ENCODE data around the gene PLPP4. TPM values are rescaled to one million over a fixed set of nuclear protein-coding genes. Genes with fewer than 3 reads are reported as not detected.
"Not testable (repeated sequence)": the region's sequence is repeated elsewhere in the genome, so short reads cannot be mapped to it uniquely, and the experiment has no call there.

The PLPP4 gene
- polyA plus RNA-seq, 3 donors from 2014 or later = not detected

- Mint-ChIP-seq H3K4me3 (no peak overlapping the region), H3K4me1 (no peaks in the 10 kb centered on the region), H3K9me3 (peaks cover 0 to 10% (median 5%) of the 10 kb centered on the region in 6 donors), H3K27me3 (ENCODE audit: low read depth in 3 of 3) (peaks cover 0 to 14% (median 3%) of the 10 kb centered on the region in 3 donors), H3K36me3 (peaks cover 0 to 3% (median 0%) of the 10 kb centered on the region in 3 donors), H3K27ac (no peak overlapping the region)
- DNase-seq = no peak
Measured at GRCh38 chr10:120483651-120484301, 26.7 kb downstream of the PLPP4 start.

GRCh38 chr10:120485946-120486345 is 28.9 kb downstream of the PLPP4 start:
- DNase-seq = no peak
- H3K27me3 Mint-ChIP-seq (ENCODE audit: low read depth in 3 of 3) = peaks cover 2 to 11% (median 4%) of the 10 kb centered on the region in 3 donors
- peaks cover 0 to 3% (median 0%) of the 10 kb centered on the region in 3 donors for H3K36me3 Mint-ChIP-seq
- H3K9me3 Mint-ChIP-seq = peaks cover 0 to 10% (median 5%) of the 10 kb centered on the region in 6 donors
- no peak overlapping the region for H3K27ac Mint-ChIP-seq
- H3K4me1 Mint-ChIP-seq = no peaks in the 10 kb centered on the region
- H3K4me3 Mint-ChIP-seq = no peak overlapping the region

GRCh38 chr10:120486671-120487205 is 29.7 kb downstream of the PLPP4 start:
- peaks cover 0 to 3% (median 0%) of the 10 kb centered on the region in 3 donors for H3K36me3 Mint-ChIP-seq
- DNase-seq = no peak
- H3K27ac Mint-ChIP-seq = no peak overlapping the region
- H3K27me3 Mint-ChIP-seq (ENCODE audit: low read depth in 3 of 3) = peaks cover 2 to 9% (median 6%) of the 10 kb centered on the region in 3 donors
- no peak overlapping the region for H3K4me3 Mint-ChIP-seq
- peaks cover 0 to 10% (median 5%) of the 10 kb centered on the region in 6 donors for H3K9me3 Mint-ChIP-seq
- no peaks in the 10 kb centered on the region for H3K4me1 Mint-ChIP-seq

- Mint-ChIP-seq H3K4me3 (no peak overlapping the region), H3K4me1 (peaks cover 0 to 2% of the 10 kb centered on the region in 2 donors), H3K36me3 (no peaks in the 10 kb centered on the region), H3K27ac (no peak overlapping the region), H3K9me3 (no peaks in the 10 kb centered on the region), H3K27me3 (ENCODE audit: low read depth in 3 of 3) (peaks cover 2 to 5% (median 4%) of the 10 kb centered on the region in 3 donors)
- DNase-seq = no peak
Measured at GRCh38 chr10:120490288-120490687, 33.3 kb downstream of the PLPP4 start.

- Mint-ChIP-seq H3K9me3 (no peaks in the 10 kb centered on the region), H3K4me3 (no peak overlapping the region), H3K4me1 (peaks cover 0 to 2% of the 10 kb centered on the region in 2 donors), H3K36me3 (no peaks in the 10 kb centered on the region), H3K27me3 (ENCODE audit: low read depth in 3 of 3) (peaks cover 5 to 10% (median 6%) of the 10 kb centered on the region in 3 donors), H3K27ac (no peak overlapping the region)
- DNase-seq = no peak
Measured at GRCh38 chr10:120492346-120492745, 35.3 kb downstream of the PLPP4 start.

GRCh38 chr10:120493411-120494312 is 36.6 kb downstream of the PLPP4 start:
- no peaks in the 10 kb centered on the region for H3K36me3 Mint-ChIP-seq
- peaks cover 0 to 2% of the 10 kb centered on the region in 2 donors for H3K4me1 Mint-ChIP-seq
- no peak overlapping the region for H3K27ac Mint-ChIP-seq
- H3K9me3 Mint-ChIP-seq = no peaks in the 10 kb centered on the region
- no peak overlapping the region for H3K4me3 Mint-ChIP-seq
- H3K27me3 Mint-ChIP-seq (ENCODE audit: low read depth in 3 of 3) = peaks cover 5 to 6% (median 6%) of the 10 kb centered on the region in 3 donors
- DNase-seq = no peak

- peaks cover 5 to 9% (median 6%) of the 10 kb centered on the region in 3 donors for H3K27me3 Mint-ChIP-seq (ENCODE audit: low read depth in 3 of 3)
- no peak overlapping the region for H3K27ac Mint-ChIP-seq
Measured at GRCh38 chr10:120494313-120494710, 37.3 kb downstream of the PLPP4 start.

GRCh38 chr10:120495226-120496009 is 38.4 kb downstream of the PLPP4 start:
- no peak for DNase-seq
- H3K27ac Mint-ChIP-seq = no peak overlapping the region
- H3K4me1 Mint-ChIP-seq = peaks cover 0 to 2% of the 10 kb centered on the region in 2 donors
- H3K4me3 Mint-ChIP-seq = no peak overlapping the region
- H3K9me3 Mint-ChIP-seq = no peaks in the 10 kb centered on the region
- H3K36me3 Mint-ChIP-seq = no peaks in the 10 kb centered on the region
- H3K27me3 Mint-ChIP-seq (ENCODE audit: low read depth in 3 of 3) = peaks cover 3 to 9% (median 6%) of the 10 kb centered on the region in 3 donors

More at GRCh38 chr10:120494313-120494710, 37.3 kb downstream of the PLPP4 start:
- no peaks in the 10 kb centered on the region for H3K36me3 Mint-ChIP-seq
- H3K4me3 Mint-ChIP-seq = no peak overlapping the region
- DNase-seq = no peak
- H3K4me1 Mint-ChIP-seq = peaks cover 0 to 2% of the 10 kb centered on the region in 2 donors
- H3K9me3 Mint-ChIP-seq = no peaks in the 10 kb centered on the region

GRCh38 chr10:120499883-120500282 is 42.9 kb downstream of the PLPP4 start:
- Mint-ChIP-seq H3K36me3 (no peaks in the 10 kb centered on the region), H3K27ac (no peak overlapping the region), H3K4me3 (no peak overlapping the region), H3K4me1 (no peaks in the 10 kb centered on the region), H3K9me3 (peaks cover 0 to 2% (median 0%) of the 10 kb centered on the region in 6 donors), H3K27me3 (ENCODE audit: low read depth in 3 of 3) (peaks cover 0 to 11% (median 4%) of the 10 kb centered on the region in 3 donors)
- no peak for DNase-seq

- Mint-ChIP-seq H3K9me3 (peaks cover 0 to 2% (median 0%) of the 10 kb centered on the region in 6 donors), H3K4me1 (peaks cover 0 to 2% of the 10 kb centered on the region in 2 donors), H3K4me3 (no peak overlapping the region), H3K36me3 (no peaks in the 10 kb centered on the region), H3K27me3 (ENCODE audit: low read depth in 3 of 3) (peaks cover 0 to 5% (median 3%) of the 10 kb centered on the region in 3 donors), H3K27ac (no peak overlapping the region)
- DNase-seq = no peak
Measured at GRCh38 chr10:120503689-120504088, 46.7 kb downstream of the PLPP4 start.

GRCh38 chr10:120504227-120504626 is 47.2 kb downstream of the PLPP4 start:
- not testable (repeated sequence) for H3K27me3 Mint-ChIP-seq (ENCODE audit: low read depth in 3 of 3); H3K4me1 Mint-ChIP-seq; H3K36me3 Mint-ChIP-seq; DNase-seq; H3K9me3 Mint-ChIP-seq; H3K27ac Mint-ChIP-seq; H3K4me3 Mint-ChIP-seq

- H3K27me3 Mint-ChIP-seq (ENCODE audit: low read depth in 3 of 3) = peaks cover 0 to 6% (median 2%) of the 10 kb centered on the region in 3 donors
- no peak overlapping the region for H3K27ac Mint-ChIP-seq
- no peak for DNase-seq
- no peak overlapping the region for H3K4me3 Mint-ChIP-seq
- H3K4me1 Mint-ChIP-seq = peaks cover 0 to 2% of the 10 kb centered on the region in 2 donors
- no peaks in the 10 kb centered on the region for H3K36me3 Mint-ChIP-seq
- peaks cover 0 to 2% (median 0%) of the 10 kb centered on the region in 6 donors for H3K9me3 Mint-ChIP-seq
Measured at GRCh38 chr10:120505056-120505455, 48.0 kb downstream of the PLPP4 start.

- peaks cover 0 to 2% of the 10 kb centered on the region in 2 donors for H3K4me1 Mint-ChIP-seq
- no peak overlapping the region for H3K27ac Mint-ChIP-seq
- H3K36me3 Mint-ChIP-seq = no peaks in the 10 kb centered on the region
- no peak for DNase-seq
- H3K9me3 Mint-ChIP-seq = peaks cover 0 to 2% (median 0%) of the 10 kb centered on the region in 6 donors
- no peak overlapping the region for H3K4me3 Mint-ChIP-seq
- peaks cover 2 to 6% (median 2%) of the 10 kb centered on the region in 3 donors for H3K27me3 Mint-ChIP-seq (ENCODE audit: low read depth in 3 of 3)
Measured at GRCh38 chr10:120505866-120506265, 48.8 kb downstream of the PLPP4 start.

Data from immature natural killer cell (primary cell).